Measurements from ENCODE around the gene NTN1. TPM values are rescaled to one million over a fixed set of nuclear protein-coding genes. Genes with fewer than 3 reads are reported as not detected.

The NTN1 gene
- polyA plus RNA-seq, 1 experiment: 0.06 TPM

DNA sequence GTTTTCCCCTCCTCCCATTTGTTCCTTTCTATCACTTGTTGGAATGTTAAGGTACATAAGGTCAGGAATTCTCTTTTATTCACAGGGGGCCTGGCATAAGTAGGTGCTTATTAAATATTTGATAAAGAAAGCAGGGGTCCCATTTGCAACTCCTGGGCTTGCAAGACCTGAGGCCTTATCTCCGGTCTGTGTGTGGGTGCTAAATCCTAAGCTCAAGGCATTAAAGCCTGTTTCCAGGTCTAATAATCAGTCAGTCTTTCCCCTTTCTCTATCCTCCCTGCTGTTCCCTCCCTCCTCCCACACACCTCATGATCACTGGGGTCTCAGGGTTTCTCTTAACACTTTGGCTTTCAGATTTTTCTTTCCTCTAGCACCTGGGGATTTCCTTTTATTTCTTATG is 17.1 kb downstream of the NTN1 start:
- H3K27me3 ChIP-seq (ENCODE audit: control insufficient read depth, insufficient read depth, low read length): no peaks in the 10 kb centered on the region
- ChIA-PET CTCF (no interaction called here), POLR2A (no interaction called here)
- DNase-seq (ENCODE audit: low read depth): no peak
- TF ChIP-seq, protein P1, sequence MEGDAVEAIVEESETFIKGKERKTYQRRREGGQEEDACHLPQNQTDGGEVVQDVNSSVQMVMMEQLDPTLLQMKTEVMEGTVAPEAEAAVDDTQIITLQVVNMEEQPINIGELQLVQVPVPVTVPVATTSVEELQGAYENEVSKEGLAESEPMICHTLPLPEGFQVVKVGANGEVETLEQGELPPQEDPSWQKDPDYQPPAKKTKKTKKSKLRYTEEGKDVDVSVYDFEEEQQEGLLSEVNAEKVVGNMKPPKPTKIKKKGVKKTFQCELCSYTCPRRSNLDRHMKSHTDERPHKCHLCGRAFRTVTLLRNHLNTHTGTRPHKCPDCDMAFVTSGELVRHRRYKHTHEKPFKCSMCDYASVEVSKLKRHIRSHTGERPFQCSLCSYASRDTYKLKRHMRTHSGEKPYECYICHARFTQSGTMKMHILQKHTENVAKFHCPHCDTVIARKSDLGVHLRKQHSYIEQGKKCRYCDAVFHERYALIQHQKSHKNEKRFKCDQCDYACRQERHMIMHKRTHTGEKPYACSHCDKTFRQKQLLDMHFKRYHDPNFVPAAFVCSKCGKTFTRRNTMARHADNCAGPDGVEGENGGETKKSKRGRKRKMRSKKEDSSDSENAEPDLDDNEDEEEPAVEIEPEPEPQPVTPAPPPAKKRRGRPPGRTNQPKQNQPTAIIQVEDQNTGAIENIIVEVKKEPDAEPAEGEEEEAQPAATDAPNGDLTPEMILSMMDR (IDR thresholded peaks at IDR 0.05; ENCODE audit: insufficient read depth, low read depth, low read length): no peak
- H3K4me3 ChIP-seq (ENCODE audit: low read depth, low read length): no peak overlapping the region
- no peaks in the 10 kb centered on the region for H3K36me3 ChIP-seq (ENCODE audit: control insufficient read depth, insufficient read depth, low read length)

DNA sequence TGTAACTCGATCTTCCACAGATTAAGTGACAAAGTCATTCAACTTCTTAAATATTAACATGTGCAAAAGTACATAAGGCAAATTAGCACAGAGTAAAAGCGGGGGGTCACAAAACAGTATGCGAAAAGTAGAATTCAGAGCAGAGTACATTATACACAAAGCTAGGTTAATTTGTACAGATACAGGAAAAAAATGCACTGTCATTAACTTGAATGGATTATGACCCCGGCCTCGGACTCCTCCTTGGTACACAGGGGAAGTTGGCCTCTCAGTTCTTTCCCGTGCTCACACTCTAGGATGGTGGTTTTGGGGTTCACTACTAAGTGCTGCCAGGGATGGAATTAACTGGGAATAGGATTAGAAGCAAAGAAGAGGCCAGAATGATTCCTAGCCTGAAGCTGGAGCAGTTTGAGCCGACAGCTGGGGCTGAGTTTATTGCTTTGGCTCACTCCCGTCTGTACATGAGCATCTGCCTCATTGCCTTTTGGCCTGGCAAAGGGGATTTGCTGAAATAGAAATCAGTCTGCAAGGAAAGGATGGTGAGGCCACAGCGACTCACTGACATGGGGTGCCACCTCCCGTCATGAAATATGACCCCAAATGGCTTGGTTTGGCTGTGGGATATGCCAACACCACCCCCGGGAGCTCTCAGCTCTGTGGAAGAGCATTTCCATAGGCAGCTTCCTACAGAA is 23.6 kb downstream of the NTN1 start:
- no peaks in the 10 kb centered on the region for H3K27me3 ChIP-seq (ENCODE audit: control insufficient read depth, insufficient read depth, low read length)
- ChIA-PET POLR2A (no interaction called here), CTCF (no interaction called here)
- TF ChIP-seq, protein P1 (IDR thresholded peaks at IDR 0.05; ENCODE audit: insufficient read depth, low read depth, low read length): no peak
- H3K36me3 ChIP-seq (ENCODE audit: control insufficient read depth, insufficient read depth, low read length): no peaks in the 10 kb centered on the region
- no peak for DNase-seq (ENCODE audit: low read depth)
- no peak overlapping the region for H3K4me3 ChIP-seq (ENCODE audit: low read depth, low read length)

DNA sequence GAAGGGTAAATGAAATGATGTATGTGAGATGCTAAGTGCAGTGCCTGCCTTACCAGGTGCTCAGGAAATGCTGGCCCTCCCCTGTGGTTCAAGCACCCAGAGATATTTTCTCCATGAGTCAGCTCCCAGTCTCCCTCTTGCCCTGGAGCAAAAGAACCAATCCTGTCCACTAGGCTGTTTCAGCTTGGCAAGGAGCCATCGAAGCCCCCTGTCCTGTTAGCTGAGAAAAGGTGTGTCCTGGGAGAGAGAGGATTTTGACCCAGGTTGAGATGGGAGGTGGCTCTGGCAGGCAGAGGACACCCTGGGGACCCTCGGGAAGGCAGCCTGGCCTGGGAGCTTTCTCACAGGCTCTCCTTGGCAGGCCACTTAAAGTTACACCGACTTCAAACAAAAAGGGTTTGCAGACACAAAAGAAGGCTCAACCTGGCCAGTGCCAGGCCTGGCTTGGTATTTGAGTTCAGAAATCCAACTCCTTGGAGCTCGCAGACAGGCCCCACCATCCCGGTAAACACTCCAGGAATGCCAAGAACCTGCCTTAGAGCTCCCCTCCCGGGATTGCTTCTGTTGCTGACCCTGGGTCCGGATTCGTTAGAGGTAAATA is 29.6 kb downstream of the NTN1 start:
- Histone ChIP-seq H3K27me3 (ENCODE audit: control insufficient read depth, insufficient read depth, low read length) (no peaks in the 10 kb centered on the region), H3K36me3 (ENCODE audit: control insufficient read depth, insufficient read depth, low read length) (no peaks in the 10 kb centered on the region), H3K4me3 (ENCODE audit: low read depth, low read length) (no peak overlapping the region)
- TF ChIP-seq, protein P1 (IDR thresholded peaks at IDR 0.05; ENCODE audit: insufficient read depth, low read depth, low read length): no peak
- no peak for DNase-seq (ENCODE audit: low read depth)
- CTCF ChIA-PET: interaction anchor here (0.7 kb wide), 1 partner anchor 12 kb away, joined by 4 read pairs; no protein-coding TSS in a partner anchor
- POLR2A ChIA-PET: no interaction called here

DNA sequence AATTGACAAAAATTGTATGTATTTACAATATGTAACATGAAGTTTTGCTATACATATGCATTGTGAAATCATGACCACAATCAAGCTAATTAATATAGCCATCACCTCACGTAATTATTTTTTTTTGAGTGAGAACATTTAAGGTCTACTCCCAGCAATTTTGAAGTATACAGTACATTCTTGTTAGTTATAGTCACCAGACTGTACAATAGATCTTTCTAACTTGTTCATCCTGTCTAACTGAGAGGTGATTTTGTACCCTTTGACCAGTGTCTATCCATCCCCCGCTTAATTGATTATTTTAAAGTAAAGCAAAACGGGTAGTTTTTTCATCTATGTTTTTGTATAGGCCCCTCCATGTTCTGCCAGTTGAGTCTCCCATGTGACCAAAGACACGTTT is 30.3 kb downstream of the NTN1 start:
- ChIA-PET POLR2A (no interaction called here), CTCF (no interaction called here)
- no peak overlapping the region for H3K4me3 ChIP-seq (ENCODE audit: low read depth, low read length)
- H3K27me3 ChIP-seq (ENCODE audit: control insufficient read depth, insufficient read depth, low read length): no peaks in the 10 kb centered on the region
- no peak for DNase-seq (ENCODE audit: low read depth)
- TF ChIP-seq, protein P1 (IDR thresholded peaks at IDR 0.05; ENCODE audit: insufficient read depth, low read depth, low read length): no peak
- H3K36me3 ChIP-seq (ENCODE audit: control insufficient read depth, insufficient read depth, low read length): no peaks in the 10 kb centered on the region

DNA sequence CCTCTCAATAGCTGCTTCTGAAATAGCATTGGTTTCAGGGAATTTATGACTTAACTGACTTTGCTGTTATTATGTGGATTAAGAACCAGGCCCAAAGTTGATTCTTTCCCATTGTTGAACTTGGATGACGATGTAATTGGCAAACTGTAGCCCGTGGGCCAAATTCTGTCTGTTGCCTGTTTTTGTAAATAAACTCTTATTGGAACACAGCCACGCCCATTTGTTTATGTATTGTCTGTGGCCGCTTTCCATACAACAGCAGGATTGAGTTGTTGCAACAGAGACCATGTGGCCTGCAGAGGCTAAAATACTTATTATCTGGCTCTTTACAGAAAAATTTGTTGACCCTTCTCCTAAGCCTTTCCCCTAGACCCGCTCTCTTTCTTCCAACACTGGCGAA is 31.6 kb downstream of the NTN1 start:
- TF ChIP-seq, protein P1 (IDR thresholded peaks at IDR 0.05; ENCODE audit: insufficient read depth, low read depth, low read length): no peak
- POLR2A ChIA-PET: no interaction called here
- Histone ChIP-seq H3K4me3 (ENCODE audit: low read depth, low read length) (no peak overlapping the region), H3K27me3 (ENCODE audit: control insufficient read depth, insufficient read depth, low read length) (no peaks in the 10 kb centered on the region), H3K36me3 (ENCODE audit: control insufficient read depth, insufficient read depth, low read length) (no peaks in the 10 kb centered on the region)
- no peak for DNase-seq (ENCODE audit: low read depth)
- CTCF ChIA-PET: interaction anchor here (1.5 kb wide), 1 partner anchor 55 kb away, joined by 3 read pairs; no protein-coding TSS in a partner anchor

Data from BJ (cell line).